GM20431 (cell line): ENCODE measurements around the gene ADNP.

Experiments used
- in situ Hi-C: fragments of 300-500 bp; cut with MseI, MboI; formaldehyde crosslinking; loops from one replicate; pipeline ENCODE4 v1.15.0; 2020; ENCODE audit warnings: low sequenced_read_pairs; ENCODE audit not compliant: unreplicated experiment

ADNP gene

DNA sequence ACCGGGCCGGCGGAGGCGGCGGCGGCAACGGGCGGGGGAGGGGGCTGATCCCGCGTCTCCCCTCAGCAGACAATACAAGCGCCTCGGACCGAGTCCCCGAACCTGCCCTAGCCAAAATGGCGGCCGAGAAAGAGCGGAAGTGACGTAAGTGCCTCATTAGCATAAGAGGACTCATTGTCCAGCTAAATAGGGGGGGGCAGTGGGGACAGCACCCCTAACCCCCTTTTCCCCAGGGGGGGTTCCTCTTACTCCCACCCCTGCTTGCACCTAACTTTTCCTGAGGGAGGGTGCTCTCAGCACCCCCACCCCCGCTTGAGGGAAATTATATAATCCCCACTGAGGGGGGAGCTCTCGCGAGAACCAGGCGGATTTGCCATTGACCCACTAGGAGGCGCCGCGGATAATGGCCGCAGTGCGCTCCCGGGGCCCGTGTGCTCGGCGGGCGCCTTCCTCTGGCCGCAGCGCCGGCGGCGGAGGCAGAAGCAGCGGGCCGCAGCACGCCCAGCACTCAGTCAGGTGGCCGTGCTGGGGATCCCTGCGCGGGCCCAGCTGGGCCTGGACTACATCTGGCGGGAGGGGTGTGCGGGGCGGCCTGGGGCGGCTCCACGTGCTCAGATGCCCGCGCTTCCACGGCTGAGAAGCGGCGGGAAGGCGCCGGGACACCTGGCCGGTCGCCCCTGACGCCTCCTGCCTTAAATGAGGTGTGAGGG, at the start of gene ADNP:
ADNP (minus strand) TSS at position 132 of the 710 bp plus-strand sequence. CDS start 27,441 bp downstream, outside the sequence.
- in situ Hi-C loops: no loop called here

- in situ Hi-C loops: loop anchor here (25.0 kb wide), 1 partner anchor 632 kb away; no protein-coding TSS in a partner anchor
Observed at GRCh38 chr20:50980071-50980681, 48.9 kb upstream of the ADNP start.

- in situ Hi-C loops: loop anchor here (25.0 kb wide), 1 partner anchor 634 kb away; no protein-coding TSS in a partner anchor
Observed at GRCh38 chr20:50978533-50978932, 47.3 kb upstream of the ADNP start.

DNA sequence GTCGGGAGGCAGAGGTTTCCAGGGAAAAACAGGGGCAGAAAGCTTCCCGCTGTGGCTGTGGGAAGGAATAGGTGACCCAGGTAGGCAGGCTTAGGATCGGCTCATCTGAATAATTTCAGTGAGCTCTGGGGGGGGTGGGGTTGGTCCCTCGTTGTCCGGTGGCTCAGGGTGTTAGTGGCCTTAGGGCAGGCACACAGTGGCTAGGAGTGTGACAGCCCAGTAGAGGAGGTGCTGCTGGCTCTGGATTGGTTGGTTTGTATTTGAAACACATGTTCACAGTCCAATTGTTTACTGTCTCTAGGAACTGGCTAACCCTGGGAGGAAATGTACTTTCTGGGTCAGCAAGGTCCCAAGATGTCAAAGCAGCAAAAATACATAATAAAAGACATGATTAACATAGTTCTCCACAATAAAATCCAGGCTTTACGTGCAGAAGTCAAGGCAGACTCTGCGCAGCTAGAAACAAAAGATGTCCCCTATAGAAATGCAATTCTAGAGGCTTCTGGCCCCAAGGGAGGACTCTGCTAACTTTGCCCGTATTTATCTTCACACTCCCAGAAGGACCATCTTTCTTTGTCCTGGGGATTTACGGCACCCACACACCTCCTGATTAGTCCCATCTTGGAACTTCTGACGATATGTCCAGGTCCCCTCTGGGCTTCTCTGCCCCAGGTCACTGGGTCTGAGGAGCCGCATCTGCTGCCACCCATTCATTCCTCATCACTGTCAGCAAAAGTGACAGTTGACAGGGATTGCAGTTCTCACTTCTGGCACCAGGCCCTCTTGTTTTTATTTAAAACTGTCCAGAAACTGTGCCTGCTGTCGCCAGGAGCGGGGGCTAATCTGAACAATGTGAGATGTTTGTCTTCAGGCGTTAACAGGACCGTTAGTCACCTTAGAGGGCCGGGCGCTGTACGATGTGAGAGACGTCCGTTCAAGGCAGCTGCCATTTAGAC, 46.1 kb upstream of the ADNP start:
- in situ Hi-C loops: loop anchor here (25.0 kb wide), 1 partner anchor 635 kb away; no protein-coding TSS in a partner anchor

GRCh38 chr20:50975701-50976330, 44.6 kb upstream of the ADNP start:
- in situ Hi-C loops: loop anchor here (25.0 kb wide), 1 partner anchor 636 kb away; no protein-coding TSS in a partner anchor

DNA sequence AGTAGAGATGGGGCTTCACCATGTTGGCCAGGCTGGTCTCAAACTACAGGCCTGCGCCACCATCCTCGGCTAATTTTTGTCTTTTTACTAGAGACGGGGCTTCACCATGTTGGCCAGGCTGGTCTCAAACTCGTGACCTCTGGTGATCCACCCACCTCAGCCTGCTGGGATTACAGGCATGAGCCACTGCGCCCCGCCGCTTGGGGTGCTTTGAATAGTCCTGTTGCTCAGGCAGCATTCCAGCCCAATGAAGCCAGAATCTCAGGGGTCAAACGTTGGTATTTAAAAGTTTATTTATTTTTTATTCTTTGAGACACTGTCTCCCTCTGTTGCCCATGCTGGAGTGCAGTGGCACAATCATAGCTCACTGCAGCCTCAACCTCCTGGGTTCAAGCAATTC, 38.7 kb upstream of the ADNP start:
- in situ Hi-C loops: no loop called here

- in situ Hi-C loops: no loop called here
Observed at GRCh38 chr20:50969435-50969834, 38.2 kb upstream of the ADNP start.

- in situ Hi-C loops: no loop called here
Observed at GRCh38 chr20:50968289-50968688, 37.1 kb upstream of the ADNP start.

GRCh38 chr20:50967586-50967985, 36.3 kb upstream of the ADNP start:
- in situ Hi-C loops: no loop called here

- in situ Hi-C loops: no loop called here
Observed at GRCh38 chr20:50959543-50960126, 28.4 kb upstream of the ADNP start.

- in situ Hi-C loops: no loop called here
Observed at GRCh38 chr20:50958615-50959542, 27.6 kb upstream of the ADNP start, which contains the start of gene MOCS3. Gene MOCS3 (plus strand): TSS chr20:50958818. CDS start chr20:50958843, 25 bp downstream.

DNA sequence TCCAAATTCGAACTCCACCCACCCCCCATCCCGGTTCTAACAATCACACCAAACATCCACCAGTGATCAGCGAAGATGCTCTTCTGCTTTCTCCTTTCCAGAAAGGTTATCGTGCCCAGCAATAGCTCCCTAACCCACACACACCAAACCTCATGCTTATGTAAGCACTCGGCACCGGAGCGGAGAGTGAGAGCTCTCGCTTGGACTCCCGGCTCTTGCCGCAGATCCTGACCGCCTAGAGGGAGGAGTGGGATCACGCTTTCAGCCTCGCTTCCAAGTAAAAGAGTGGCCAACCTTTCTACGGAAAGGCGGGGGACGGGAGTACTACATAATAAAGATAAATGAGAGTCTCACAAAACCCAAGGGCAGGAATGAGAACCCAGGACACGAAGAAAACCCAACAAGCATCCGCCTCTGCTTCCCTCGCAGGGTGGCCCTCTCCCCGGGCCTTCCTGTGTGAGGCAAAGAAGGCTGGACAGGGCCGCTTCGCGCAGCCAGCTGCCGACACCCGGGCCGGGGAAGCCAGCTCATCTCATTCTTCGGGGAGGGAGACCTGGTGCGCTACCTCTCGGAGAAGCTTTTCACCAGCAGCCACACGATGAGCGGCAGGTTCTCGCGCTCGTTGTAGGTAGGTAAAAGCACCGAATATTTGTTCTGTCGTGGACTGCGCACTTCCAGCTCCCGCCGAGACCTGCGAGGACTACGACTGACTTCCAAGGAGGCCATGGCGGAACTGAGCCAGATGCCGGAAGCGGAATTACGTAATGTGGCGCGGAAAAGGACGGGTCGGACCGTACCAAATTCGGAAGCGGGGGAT, 26.8 kb upstream of the ADNP start, which contains the start of gene DPM1:
DPM1 (minus strand) TSS at position 735 of the 817 bp plus-strand sequence; CDS start at position 726, 9 bp downstream.
- in situ Hi-C loops: no loop called here

- in situ Hi-C loops: no loop called here
Observed at GRCh38 chr20:50957276-50957675, 26.0 kb upstream of the ADNP start.

- in situ Hi-C loops: no loop called here
Observed at GRCh38 chr20:50953821-50954220, 22.6 kb upstream of the ADNP start.

DNA sequence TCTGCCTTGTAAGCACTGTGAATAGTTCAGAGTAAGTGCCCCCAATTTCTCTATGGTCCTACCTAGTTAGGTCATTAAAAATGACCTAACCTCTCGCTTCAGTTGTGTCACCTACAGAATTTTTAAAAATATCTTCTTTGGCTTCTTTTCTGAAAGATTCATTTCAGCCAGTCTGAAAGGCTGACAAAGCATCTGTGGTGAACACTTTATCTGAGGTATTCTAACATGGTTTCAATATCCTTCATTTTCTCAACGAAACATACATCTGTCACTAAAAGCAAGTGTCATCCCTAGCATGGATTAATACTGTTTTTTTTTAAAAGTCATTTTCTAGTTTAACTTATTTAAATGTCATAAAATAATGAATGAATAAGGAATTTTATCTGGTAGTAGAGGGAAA, 22.0 kb upstream of the ADNP start:
- in situ Hi-C loops: no loop called here

- in situ Hi-C loops: no loop called here
Observed at GRCh38 chr20:50948132-50948785, 17.0 kb upstream of the ADNP start.

GRCh38 chr20:50943069-50943468, 11.8 kb upstream of the ADNP start:
- in situ Hi-C loops: no loop called here
